HepG2 (cell line): ENCODE data around the gene CA14. TPM values are rescaled to one million over a fixed set of nuclear protein-coding genes. Genes with fewer than 3 reads are reported as not detected.

Source experiments
- polyA plus RNA-seq, 8 experiments: library from polyadenylated mRNA; depleted of rRNA in 3 of 8; stranded (reverse) in 7 of 8; unstranded in 1 of 8; fragments of >200 nt; fragmentation: Illumina TruSeq in 4 of 8; extraction: Trizol in 4 of 8; gene quantifications; 2 replicates each; pipeline versions ENCODE4 v1.2.1 to v1.2.3, GENCODE V29; 2011 to 2016; ENCODE audit warnings: low read depth in 4 of 8, missing spikeins in 1 of 8, mixed read lengths in 1 of 8; ENCODE audit not compliant: insufficient read depth in 1 of 8
- small RNA-seq, 3 experiments: library from RNA; depleted of rRNA; stranded (forward); fragments of <200 nt; gene quantifications; one replicate each; pipeline ENCODE3, GENCODE V24; 2012; ENCODE audit warnings: low read depth in 2 of 3, low replicate concordance in 1 of 3; ENCODE audit not compliant: insufficient read length in 3 of 3, insufficient read depth in 2 of 3
- total RNA-seq, 5 experiments: library from RNA; depleted of rRNA; stranded (reverse); fragments of >200 nt; fragmentation: Illumina TruSeq; extraction: Trizol; gene quantifications; 2 replicates each; pipeline ENCODE4 v1.2.3, GENCODE V29; 2016; ENCODE audit warnings: low read depth in 1 of 5

The CA14 gene
- total and polyA plus RNA-seq, 2 of the 13 experiments (the other 11 are each of a cell fraction or from before 2014, with no cell fraction given), result 2.4 to 8.5 TPM

Small RNA genes within 50 kb of the gene (small RNA-seq; reads per million reads assigned to genes)
- gene RN7SL480P (0 reads per million in 3 experiments), gene RNU2-17P (0.65 to 111 (median 3.3) reads per million in 3 experiments)

Other genes with a start within 250 kb of the CA14 start
- 11.2 and 13.2 TPM in 2 replicates for gene OTUD7B, start 247.0 kb upstream of the CA14 start, total RNA-seq (2016; rRNA removed; fragmentation: Illumina TruSeq; extraction: Trizol)
- 5.1 and 6.9 TPM in 2 replicates for gene OTUD7B, start 247.0 kb upstream of the CA14 start, polyA plus RNA-seq (2011; rRNA removed)
- 25.2 and 26.5 TPM in 2 replicates for gene VPS45, start 190.0 kb upstream of the CA14 start, total RNA-seq (2016; rRNA removed; fragmentation: Illumina TruSeq; extraction: Trizol)
- gene VPS45, start 190.0 kb upstream of the CA14 start, polyA plus RNA-seq (2011; rRNA removed), result 13.7 and 15.2 TPM in 2 replicates
- 9.0 and 10.1 TPM in 2 replicates for gene PLEKHO1, start 107.9 kb upstream of the CA14 start, total RNA-seq (2016; rRNA removed; fragmentation: Illumina TruSeq; extraction: Trizol)
- 9.8 and 14.0 TPM in 2 replicates for gene PLEKHO1, start 107.9 kb upstream of the CA14 start, polyA plus RNA-seq (2011; rRNA removed)
- 53.0 and 88.5 TPM in 2 replicates for gene ANP32E, start 21.7 kb upstream of the CA14 start, total RNA-seq (2016; rRNA removed; fragmentation: Illumina TruSeq; extraction: Trizol)
- gene ANP32E, start 21.7 kb upstream of the CA14 start, polyA plus RNA-seq (2011; rRNA removed), result 6.9 and 10.3 TPM in 2 replicates
- 87.1 and 130 TPM in 2 replicates for gene APH1A, start 11.2 kb downstream of the CA14 start, total RNA-seq (2016; rRNA removed; fragmentation: Illumina TruSeq; extraction: Trizol)
- gene APH1A, start 11.2 kb downstream of the CA14 start, polyA plus RNA-seq (2011; rRNA removed), result 114 and 128 TPM in 2 replicates
- gene C1orf54, start 15.0 kb downstream of the CA14 start, total RNA-seq (2016; rRNA removed; fragmentation: Illumina TruSeq; extraction: Trizol), result 0.28 and 0.35 TPM in 2 replicates
- 0.27 and 0.44 TPM in 2 replicates for gene C1orf54, start 15.0 kb downstream of the CA14 start, polyA plus RNA-seq (2011; rRNA removed)
- gene CIART, start 24.8 kb downstream of the CA14 start, total RNA-seq (2016; rRNA removed; fragmentation: Illumina TruSeq; extraction: Trizol), result not detected in 2 replicates
- 0.48 and 0.58 TPM in 2 replicates for gene CIART, start 24.8 kb downstream of the CA14 start, polyA plus RNA-seq (2011; rRNA removed)
- gene MRPS21, start 36.1 kb downstream of the CA14 start, total RNA-seq (2016; rRNA removed; fragmentation: Illumina TruSeq; extraction: Trizol), result 64.2 and 77.5 TPM in 2 replicates
- gene MRPS21, start 36.1 kb downstream of the CA14 start, polyA plus RNA-seq (2011; rRNA removed), result 51.6 and 59.4 TPM in 2 replicates
- gene PRPF3, start 63.8 kb downstream of the CA14 start, total RNA-seq (2016; rRNA removed; fragmentation: Illumina TruSeq; extraction: Trizol), result 34.2 and 45.9 TPM in 2 replicates
- gene PRPF3, start 63.8 kb downstream of the CA14 start, polyA plus RNA-seq (2011; rRNA removed), result 20.1 and 23.0 TPM in 2 replicates
- 8.0 and 12.2 TPM in 2 replicates for gene RPRD2, start 106.4 kb downstream of the CA14 start, total RNA-seq (2016; rRNA removed; fragmentation: Illumina TruSeq; extraction: Trizol)
- 8.8 and 8.9 TPM in 2 replicates for gene RPRD2, start 106.4 kb downstream of the CA14 start, polyA plus RNA-seq (2011; rRNA removed)
- gene TARS2, start 229.6 kb downstream of the CA14 start, total RNA-seq (2016; rRNA removed; fragmentation: Illumina TruSeq; extraction: Trizol), result 18.9 and 22.8 TPM in 2 replicates
- 21.3 and 23.6 TPM in 2 replicates for gene TARS2, start 229.6 kb downstream of the CA14 start, polyA plus RNA-seq (2011; rRNA removed)